ENCODE measurements around the gene RMI1.

The RMI1 gene

DNA sequence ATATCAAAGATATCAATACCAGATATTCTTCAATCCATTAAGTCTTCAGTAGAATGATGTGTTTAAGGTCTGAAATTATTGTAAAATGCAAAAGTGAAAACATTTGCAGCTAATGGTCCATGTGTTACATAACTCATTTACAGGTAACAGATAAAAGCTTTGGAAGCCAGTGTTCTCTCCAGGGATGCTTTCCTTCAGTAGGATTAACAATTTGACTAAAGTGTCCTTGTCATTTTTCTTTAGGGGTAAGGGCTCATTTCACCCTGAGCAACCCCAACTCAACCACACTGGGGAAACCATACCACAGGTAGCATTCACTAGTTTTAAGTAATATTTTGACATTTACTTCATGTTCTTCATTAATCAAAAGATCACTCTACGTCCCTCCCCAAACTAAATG is 13.5 kb upstream of the RMI1 start:
- no peak for DNase-seq (ENCODE audit: low read depth in 2 of 2)

DNA sequence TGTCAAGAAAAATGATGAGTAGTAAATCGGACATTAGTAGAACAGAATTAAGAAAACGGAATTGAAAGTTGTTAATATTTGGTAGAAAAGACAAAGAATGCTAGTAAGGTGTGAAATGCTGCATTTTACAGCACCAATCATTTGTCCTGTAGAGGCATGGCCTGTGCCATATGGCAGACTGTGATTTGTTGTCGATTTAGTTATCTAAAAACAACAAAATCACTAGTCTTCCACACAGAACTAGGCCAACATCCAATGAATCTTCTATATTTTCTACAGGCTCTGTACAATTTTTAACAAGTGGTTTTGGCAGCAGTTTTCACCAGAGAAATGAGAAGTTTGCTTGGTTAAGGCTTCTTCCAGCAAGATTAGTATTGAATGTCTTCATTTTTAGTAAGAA is 11.0 kb upstream of the RMI1 start:
- no peak for DNase-seq (ENCODE audit: low read depth in 2 of 2)

DNA sequence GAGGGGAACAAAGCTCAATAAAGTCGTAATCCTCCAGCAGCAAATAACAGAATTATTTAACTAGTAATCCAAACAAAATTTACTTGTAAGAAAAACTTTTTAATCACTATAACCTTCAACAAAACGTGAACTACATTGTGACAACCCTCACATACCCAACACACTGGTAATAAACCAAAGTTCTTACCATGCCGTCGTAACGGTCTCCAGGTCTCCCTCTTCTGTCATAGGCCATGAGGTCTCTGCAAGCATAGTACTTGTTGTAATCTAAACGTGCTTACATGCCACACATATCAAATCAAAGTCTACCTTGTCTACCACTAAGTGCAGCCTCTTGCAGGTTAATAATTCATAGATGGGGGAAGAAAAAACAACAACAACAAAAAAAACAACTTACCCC is 9.1 kb upstream of the RMI1 start:
- no peak for DNase-seq (ENCODE audit: low read depth in 2 of 2)

DNA sequence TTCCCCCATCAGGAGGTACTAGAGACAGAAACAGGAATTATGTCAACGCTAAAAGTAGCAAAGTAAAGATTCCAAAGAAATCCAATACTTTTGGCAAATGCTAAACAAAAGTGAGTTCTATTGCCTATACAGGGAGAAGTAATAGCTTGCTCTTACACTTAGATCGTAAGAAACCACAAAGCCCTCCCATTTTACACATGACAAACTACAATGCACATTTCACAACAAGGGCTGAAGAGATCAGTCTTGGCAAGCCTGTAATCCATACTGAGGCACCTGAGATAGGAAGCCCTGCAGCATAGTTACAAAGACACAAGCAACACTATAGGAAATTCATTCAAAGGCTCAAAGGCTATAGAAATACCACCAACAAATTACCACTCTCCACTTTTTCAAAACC is 8.3 kb upstream of the RMI1 start:
- no peak for DNase-seq (ENCODE audit: low read depth in 2 of 2)

DNA sequence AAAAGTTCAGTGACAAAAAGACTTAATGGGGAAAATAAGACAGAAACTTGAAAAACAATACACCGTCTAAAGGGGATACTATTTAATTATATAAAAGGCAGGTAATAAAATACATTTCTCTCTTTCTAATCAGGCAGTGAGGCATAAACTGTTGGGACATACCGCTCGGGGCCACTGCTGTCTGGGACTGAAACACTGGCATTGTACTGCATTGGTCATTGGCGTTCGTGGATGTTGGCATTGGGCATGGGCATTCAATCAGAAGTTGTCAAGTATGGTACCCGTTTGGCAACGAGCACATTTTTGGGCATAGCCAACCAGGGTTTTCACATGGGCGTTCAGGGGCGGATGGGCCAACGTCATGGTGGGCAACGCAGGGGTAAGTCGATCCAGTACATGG is 5.3 kb upstream of the RMI1 start:
- DNase-seq (ENCODE audit: low read depth in 2 of 2) = no peak

- DNase-seq (ENCODE audit: low read depth in 2 of 2) = no peak
These were observed 4.2 kb upstream of the RMI1 start for GRCh38 chr9:83976372-83976771.

GRCh38 chr9:83977196-83977595 is 3.4 kb upstream of the RMI1 start:
- DNase-seq (ENCODE audit: low read depth in 2 of 2) = no peak

- DNase-seq (ENCODE audit: low read depth in 2 of 2) = peak; percentile 85 to 87
These were observed 1.4 kb upstream of the RMI1 start for GRCh38 chr9:83978992-83979811.

DNA sequence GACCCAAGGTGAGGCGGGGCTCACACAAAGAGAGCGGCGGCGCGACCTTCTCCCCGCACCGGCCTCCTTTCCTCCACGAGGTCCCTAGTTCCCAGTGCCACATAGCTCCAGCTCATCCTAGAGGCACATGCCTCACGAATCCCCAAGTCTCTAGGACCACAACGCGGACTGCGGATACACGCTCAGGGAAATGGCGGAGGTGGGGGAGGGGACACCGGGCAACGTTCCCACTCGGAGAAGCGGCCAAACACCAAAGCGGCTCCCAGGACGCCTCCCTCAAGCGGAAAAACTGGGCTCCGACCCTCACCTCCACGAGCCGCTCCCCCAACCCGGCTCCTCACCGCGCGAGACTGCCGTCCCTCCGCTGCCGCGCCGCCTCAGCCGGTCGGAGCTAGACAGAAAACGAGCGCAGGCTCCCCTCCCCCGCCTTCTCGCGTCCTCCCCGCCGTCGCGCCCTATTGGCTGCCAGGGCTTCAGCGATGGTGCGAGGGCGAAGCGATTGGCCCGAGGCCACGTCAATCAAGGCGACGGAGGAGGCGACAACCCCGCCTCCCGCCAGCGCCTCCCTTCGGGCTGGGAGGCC is 702 bp upstream of the RMI1 start, which contains the start of gene HNRNPK:
HNRNPK (minus strand) TSS at position 404 of the 583 bp plus-strand sequence. CDS start 1,963 bp downstream, outside the sequence.
- peak; percentile 99 for DNase-seq (ENCODE audit: low read depth in 2 of 2)

GRCh38 chr9:83981126-83981871 is 694 bp downstream of the RMI1 start:
- peak in 1 of 2 donors; percentile 32 for DNase-seq (ENCODE audit: low read depth in 2 of 2)

DNA sequence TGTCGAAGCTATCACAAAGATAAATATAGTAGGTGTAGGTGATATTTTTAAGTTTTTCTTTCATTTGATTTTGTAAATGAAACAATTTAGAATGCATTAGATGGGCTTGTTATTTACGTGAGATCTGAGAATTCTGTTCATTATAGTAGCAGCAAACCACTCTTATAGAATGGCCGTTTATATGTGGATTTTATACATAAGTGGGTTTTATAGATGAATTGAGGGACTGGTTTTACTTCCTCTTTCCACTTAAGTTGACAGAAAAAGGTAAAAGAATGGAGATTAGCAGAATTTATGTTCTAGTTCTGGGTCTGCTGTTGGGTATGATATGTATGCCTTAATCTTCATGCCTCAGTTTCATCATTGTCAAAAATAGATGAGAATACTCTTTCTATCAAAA is 5.6 kb downstream of the RMI1 start:
- no peak for DNase-seq (ENCODE audit: low read depth in 2 of 2)

GRCh38 chr9:83986765-83987401 is 6.3 kb downstream of the RMI1 start:
- no peak for DNase-seq (ENCODE audit: low read depth in 2 of 2)

GRCh38 chr9:83987402-83987791 is 6.8 kb downstream of the RMI1 start:
- no peak for DNase-seq (ENCODE audit: low read depth in 2 of 2)

DNA sequence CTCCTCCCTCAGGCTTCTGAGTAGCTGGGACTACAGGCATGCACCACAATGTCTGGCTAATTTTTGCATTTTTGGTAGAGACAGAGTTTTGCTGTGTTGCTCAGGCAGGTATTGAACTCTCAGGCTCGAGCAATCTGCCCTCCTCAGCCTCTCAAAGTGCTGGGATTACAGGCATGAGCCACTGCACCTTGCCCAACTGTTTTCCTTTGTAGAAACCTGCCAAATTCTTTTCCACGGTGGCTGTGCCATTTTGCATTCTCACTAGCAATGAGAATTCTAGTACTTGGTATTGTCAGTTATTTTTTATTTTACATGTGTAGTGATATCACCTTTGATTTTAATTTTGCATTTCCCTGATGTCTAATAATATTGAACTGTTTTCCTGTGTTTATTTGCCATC is 7.8 kb downstream of the RMI1 start:
- no peak for DNase-seq (ENCODE audit: low read depth in 2 of 2)

DNA sequence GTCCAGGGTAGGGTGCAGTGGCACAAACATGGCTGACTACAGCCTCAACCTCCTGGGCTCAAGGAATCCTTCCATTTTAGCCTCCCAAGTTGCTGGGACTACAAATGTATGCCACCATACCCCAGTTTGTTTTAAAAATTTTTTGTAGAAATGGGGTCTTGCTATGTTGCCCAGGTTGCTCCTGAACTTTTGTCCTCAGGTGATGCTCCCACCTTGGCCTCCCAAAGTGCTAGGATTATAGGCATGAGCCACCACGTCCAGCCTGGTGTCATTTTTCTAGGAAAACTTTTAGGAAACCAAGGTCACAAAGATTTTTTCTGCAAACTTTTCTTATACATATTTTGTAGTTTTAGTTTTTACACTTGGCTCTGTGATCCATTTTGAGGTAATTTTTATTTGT is 10.8 kb downstream of the RMI1 start:
- no peak for DNase-seq (ENCODE audit: low read depth in 2 of 2)

GRCh38 chr9:83992407-83992806 is 11.8 kb downstream of the RMI1 start:
- DNase-seq (ENCODE audit: low read depth in 2 of 2) = no peak

GRCh38 chr9:83992901-83993300 is 12.3 kb downstream of the RMI1 start:
- DNase-seq (ENCODE audit: low read depth in 2 of 2) = no peak

- DNase-seq (ENCODE audit: low read depth in 2 of 2) = no peak
These were observed 15.5 kb downstream of the RMI1 start for GRCh38 chr9:83996126-83996525.

DNA sequence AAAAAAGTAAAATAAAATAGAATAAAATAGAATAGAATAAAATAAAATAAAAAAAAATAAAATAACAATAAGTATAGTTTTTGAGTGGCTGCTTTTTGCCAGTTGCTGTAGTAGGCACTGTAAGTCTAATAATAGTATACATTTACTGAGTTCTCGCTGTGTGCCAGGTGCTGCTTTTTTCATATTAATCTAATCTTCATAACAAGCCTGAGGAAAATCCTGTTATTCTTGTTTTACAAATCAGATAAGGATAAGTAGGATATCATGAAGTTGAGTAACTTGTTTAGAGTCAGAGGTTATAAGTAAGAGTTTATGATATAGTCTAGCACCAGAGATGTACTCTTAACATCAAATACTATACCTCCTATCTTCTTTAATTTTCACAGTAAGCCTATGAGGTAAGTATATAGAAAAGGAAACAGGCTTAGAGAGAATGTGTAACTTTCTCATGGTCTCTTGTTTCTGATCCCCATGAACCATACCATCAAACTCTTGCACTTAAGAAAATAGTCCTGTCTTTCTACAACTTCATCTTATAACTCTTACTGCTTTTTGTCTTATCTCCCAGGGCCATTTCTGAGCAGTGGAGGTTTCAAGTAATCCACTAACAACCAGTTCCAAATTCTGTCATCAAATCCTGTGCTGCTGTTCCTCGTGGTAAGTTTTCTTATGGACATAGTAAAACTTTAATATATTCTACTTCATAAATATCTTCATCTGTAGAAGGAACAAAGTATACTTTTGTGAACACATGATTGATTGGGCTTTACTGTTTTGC is 18.7 kb downstream of the RMI1 start:
- DNase-seq (ENCODE audit: low read depth in 2 of 2) = no peak

DNA sequence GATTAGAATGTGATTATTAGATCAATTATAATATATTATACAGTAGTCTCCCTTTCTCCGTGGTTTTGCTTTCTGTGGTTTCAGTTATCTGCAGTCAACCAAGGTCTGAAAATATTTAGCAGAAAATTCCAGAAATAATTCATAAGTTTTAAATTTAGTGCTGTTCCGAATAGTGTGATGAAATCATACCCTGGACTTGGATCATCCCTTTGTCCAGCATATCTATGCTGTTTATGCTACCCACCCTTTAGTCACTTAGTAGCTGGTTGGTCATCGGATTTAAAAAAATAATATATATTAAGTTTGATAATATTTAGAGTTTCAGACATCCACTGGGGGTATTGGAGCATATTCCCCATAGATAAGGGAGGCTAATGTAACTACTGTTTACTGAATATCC is 19.6 kb downstream of the RMI1 start:
- DNase-seq (ENCODE audit: low read depth in 2 of 2) = no peak

DNA sequence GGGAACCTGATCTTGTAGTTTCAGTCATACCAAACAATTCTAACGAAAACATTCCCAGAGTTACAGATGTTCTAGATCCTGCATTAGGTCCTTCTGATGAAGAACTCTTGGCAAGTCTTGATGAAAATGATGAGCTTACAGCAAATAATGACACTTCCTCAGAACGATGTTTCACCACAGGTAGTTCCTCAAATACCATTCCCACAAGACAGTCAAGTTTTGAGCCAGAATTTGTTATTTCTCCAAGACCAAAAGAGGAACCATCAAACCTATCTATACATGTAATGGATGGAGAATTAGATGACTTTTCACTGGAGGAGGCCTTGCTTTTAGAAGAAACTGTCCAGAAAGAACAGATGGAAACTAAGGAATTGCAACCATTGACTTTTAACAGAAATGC is 21.0 kb downstream of the RMI1 start:
- no peak for DNase-seq (ENCODE audit: low read depth in 2 of 2)

DNA sequence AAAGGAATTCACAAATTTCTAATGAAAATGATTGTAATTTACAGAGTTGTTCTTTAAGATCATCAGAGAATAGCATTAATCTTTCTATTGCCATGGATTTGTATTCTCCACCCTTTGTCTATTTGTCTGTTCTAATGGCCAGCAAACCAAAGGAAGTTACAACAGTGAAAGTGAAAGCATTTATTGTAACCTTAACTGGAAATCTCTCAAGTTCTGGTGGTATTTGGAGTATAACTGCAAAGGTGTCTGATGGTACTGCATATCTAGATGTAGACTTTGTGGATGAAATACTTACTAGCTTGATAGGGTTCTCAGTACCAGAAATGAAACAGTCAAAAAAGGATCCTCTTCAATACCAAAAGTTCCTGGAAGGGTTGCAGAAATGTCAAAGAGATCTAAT is 21.7 kb downstream of the RMI1 start:
- no peak for DNase-seq (ENCODE audit: low read depth in 2 of 2)
